GM21515 (cell line): ENCODE measurements around the gene TBX4.
"Not testable (repeated sequence)": the region's sequence is repeated elsewhere in the genome, so short reads cannot be mapped to it uniquely, and the experiment has no call there.

ENCODE experiments used
- ATAC-seq: cut with Tn5 transposase; IDR thresholded peaks from one replicate; pipeline ENCODE4 v1.9.1; 2021; ENCODE audit not compliant: unreplicated experiment

The TBX4 gene

DNA sequence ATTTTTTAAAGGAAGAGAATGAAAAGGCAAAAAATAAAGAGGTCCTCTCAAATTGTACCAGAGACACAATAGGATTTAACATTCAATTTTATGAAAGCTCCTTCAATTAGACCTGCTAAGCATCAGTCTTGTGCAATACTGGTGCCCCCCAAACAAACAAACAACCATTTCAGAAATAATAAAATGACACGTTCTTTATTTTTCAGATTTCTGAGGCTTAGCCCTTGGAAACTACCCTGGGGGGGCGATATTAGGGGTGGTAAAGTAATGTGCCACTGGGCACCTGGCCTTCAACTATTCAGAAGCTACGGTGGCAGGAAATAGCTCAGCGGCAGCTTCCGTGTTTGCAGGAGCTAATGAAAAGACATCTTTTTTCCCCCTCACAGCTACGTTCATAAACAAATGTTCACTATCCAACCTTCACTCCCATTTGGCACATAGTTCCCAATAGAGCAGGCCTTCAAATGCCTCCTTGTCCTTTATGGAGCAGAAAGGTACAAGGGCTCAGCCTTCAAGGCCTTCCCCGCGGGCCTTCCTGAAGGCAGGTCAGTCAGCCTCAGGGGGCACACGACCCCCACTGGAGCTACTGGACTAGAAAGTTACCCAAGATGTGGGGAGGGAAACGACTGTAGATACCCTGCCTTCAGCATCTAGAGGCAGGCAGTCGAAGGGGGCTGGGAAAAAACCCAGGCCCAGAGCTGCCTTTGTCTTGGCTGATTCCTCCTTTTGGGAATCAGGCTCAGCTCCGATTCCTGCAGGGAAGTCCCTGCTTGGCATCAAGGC, 44.1 kb downstream of the TBX4 start:
- ATAC-seq: no peak

DNA sequence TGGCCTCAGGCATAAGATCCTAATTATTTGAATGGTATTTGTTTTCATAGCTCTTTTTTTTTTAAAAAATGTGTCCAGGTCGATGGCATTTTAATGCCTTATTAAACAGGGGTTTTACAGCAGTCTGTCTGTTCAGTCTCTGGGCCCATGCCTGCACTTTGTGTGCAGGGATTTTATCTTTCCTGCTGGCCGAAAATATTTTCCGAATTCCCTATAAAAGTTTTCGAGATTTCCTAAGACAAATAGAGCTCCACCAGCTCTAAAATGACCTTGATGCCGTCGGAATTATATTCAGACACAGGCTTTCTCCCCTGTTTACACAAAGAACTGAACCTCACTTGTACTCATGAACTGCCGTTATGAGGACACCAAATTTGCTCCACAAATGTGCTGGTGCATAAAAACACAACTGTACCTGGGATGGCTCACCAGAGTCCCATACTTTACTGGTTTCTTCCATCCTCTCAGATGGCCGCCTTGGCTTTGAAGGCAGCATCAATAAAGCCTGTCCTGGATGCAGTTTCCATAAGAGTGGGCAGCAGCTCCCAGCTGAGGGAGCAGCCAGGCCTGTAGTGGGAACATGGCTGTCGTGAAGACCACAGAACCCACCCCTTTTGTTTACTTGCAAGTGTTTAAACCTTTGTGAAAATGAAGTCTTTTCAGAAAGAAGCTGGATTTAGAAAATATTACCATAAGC, 44.9 kb downstream of the TBX4 start:
- ATAC-seq: no peak

- no peak for ATAC-seq
These were observed 46.1 kb downstream of the TBX4 start for GRCh38 chr17:61498042-61498994.

DNA sequence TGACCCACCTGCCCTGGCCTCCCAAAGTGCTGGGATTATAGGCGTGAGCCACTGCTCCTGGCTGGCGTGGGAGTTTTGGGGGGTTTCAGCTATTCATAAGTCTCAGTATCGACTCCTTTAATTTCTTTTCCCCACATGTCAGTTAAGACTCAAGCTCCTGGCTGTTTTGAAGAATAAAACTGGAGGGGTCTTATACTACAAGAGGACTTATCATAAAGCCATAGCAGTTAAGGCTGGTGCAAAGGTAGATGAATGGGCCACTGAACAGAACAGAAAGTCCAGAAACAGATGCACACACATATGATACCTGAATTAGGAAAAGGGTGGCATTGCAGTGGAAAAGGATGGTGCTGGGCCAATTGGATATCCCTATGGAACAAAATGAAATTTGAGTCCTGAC, 47.4 kb downstream of the TBX4 start:
- no peak for ATAC-seq

- ATAC-seq: no peak
These were observed 48.1 kb downstream of the TBX4 start for GRCh38 chr17:61500287-61500686.

- no peak for ATAC-seq
These were observed 50.1 kb downstream of the TBX4 start for GRCh38 chr17:61502292-61502691.

GRCh38 chr17:61503961-61504360, 51.7 kb downstream of the TBX4 start:
- no peak for ATAC-seq

DNA sequence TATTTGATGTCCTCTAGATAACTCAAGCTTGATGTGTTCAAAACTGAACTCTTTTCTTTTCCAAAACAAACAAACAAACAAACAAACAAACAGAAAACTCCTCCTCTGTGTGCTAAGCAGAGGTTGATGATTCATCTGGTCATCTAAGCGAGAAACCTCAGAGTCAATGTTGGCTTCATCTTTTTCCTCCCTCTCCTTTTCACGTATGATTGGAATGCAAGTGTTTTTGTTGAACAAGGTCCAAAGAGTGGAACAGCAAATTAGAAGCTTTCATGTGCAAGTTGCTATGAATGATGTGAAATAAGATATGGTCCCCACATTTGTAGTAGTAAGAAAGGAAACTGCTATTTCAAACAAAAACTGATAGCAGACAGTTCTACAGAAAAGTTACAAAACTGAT, 52.5 kb downstream of the TBX4 start:
- ATAC-seq: no peak

DNA sequence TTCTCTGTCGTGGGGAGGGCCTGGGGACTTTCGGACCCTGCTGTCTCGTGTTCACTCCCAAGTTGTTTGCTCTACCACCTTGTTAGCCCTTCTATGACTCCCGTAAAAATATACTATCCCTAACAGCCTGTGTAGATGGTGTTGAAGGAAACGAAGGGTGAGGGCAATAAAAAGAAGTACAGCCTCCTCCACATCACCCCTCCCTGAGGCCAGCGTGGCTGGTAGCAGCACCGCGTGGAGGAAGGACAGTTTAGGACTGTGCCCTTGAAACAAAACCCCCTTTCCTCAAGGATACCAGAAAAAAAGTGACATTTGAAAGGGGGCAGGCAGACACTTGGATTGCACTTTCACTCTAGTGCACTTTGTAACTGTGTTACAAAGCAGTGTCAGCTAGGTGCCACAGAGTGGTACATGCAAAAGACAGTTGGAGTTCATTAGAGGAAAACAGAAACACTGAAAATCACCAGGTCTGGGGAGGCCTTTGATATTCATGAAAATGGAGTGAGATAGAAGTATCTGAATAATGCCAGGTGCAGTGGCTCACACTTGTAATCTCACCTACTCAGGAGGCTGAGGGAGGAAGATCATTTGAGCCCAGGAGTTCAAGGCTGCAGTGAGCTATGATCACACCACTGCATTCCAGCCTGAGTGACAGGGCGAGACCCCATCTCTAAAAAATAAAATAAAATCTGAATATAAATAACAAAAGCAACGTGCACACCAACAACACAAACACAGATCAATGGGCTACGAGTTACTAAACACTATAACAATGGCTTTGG, 53.8 kb downstream of the TBX4 start:
- no peak for ATAC-seq

- ATAC-seq: no peak
These were observed 55.3 kb downstream of the TBX4 start for GRCh38 chr17:61507383-61508066.

- ATAC-seq: no peak
These were observed 56.7 kb downstream of the TBX4 start for GRCh38 chr17:61508912-61509311.

DNA sequence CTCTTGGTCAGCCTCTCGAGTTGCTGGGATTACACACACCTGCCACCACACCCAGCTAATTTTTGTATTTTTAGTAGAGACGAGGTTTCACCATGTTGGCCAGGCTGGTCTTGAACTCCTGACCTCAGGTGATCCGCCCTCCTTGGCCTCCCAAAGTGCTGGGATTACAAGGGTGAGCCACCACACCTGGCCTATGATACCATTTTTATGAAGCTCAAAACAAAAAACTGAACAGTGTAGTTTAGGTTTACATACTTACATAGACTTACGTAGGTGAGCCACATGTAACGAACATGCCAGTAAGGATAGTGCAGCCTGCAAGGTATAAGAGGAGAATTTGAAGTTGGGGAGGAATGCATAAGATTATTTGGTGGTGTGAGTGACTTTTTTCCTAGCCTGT, 57.2 kb downstream of the TBX4 start:
- ATAC-seq: not testable (repeated sequence)

- no peak for ATAC-seq
These were observed 58.0 kb downstream of the TBX4 start for GRCh38 chr17:61510237-61510636.

GRCh38 chr17:61510991-61511390, 58.8 kb downstream of the TBX4 start:
- ATAC-seq: no peak

GRCh38 chr17:61511480-61512182, 59.4 kb downstream of the TBX4 start:
- no peak for ATAC-seq

DNA sequence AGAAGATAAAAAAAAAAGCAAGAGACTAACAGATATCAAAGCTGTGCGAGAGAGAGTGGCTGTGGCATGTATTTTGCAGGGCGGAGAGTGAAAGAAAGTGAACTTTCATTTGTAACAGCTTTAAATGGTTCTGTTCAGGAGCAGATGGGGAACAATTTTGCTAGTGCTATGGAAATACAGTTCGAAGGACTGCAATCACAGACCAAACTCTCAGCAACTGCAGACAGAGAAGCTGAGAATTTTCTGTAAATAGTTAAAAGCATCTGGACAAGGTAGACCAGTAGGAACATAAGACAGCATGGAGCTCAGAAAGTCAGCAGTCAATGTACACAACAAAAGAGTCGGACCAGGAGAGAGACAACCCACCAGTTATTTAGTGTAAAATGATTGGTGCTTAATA, 62.3 kb downstream of the TBX4 start:
- ATAC-seq: no peak

DNA sequence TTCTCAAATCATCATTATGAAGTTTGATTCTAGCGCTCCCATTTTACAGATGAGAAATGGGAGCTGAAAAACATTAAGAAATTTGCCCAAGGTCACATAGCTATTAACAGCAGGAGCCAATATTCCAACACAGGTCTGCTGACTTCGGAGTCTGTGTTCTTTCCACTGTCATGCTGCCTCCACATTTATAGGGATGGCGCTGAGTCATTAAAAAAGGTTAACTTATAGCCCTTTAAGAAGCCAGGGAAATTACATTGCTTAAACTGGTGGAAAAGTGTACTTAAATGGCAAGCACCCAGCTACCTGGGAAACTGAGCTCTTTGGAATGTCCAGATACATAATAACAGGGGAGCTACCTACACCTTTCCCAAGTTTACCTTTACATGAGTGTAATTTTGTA, 65.0 kb downstream of the TBX4 start:
- no peak for ATAC-seq

- ATAC-seq: no peak
These were observed 65.8 kb downstream of the TBX4 start for GRCh38 chr17:61517843-61518606.

- ATAC-seq: no peak
These were observed 66.9 kb downstream of the TBX4 start for GRCh38 chr17:61519139-61519538.
